ENCODE measurements around the gene PARD3.

PARD3 gene

DNA sequence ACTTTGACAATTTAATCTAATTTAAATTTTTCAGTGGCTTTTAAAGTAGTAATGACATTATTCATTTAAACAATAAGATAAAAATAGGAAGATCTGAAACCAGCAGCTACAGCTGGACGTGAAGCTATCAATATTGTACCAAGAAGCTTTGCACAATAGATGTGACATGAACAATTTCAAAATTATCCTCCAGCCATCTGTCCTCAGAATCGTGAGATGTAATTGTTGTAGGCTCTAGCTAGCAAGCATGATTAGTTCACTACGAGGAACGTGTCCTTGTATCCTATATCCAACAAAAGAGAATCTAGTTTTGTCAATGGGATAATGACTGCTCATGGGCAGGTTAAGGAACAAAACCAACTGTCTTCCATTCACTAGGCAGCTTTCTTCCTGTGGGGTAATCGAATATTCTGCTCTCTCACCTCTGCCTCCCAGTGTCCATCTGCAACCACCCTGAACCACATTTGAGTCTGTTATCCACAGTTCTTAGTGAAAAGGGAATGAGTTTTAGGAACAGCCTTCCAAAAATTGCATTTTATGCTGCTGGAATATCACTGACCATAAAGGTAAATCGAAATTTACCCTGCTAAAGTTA lies 247.3 kb downstream of the PARD3 start:
- DNase-seq: peak; percentile 34

DNA sequence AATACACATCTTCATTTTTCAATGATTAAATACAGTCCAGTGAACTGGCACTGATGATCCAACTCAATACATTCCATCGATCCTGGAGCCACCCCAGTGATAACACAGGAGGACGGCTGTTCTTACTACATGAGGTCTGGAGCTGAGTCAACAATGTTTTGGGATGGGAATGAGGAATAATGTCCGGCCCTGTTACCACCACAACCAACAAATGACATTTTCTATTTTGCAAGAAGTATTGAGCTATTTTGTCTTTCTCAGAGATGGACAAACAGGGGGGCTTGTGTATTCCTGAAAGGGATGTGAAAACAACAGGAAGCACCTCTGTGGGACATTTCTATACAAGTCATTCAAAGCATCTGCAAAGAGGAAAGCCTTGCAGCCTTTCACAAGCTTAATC lies 249.2 kb downstream of the PARD3 start:
- no peak for DNase-seq

- DNase-seq: no peak
Measured at GRCh38 chr10:34558093-34558583, 257.0 kb downstream of the PARD3 start.

DNA sequence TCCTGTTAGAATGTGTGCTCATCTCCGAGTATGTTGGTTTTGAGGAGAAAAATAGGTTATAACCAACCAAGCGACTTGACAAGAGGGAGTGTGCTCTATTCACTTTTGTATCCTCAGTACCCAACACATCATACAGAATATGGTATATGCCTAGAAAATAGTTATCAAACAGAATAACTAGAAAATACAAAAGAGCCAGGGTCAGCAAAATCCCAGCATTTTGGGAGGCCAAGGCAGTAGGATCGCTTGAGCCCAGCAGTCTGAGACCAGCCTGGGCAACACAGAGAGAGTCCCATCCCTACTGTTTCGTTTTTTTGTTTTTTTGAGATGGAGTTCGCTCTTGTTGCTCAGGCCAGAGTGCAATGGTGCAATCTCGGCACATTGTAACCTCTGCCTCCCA lies 257.9 kb downstream of the PARD3 start:
- DNase-seq: no peak

- no peak for DNase-seq
Measured at GRCh38 chr10:34555653-34556052, 259.4 kb downstream of the PARD3 start.

DNA sequence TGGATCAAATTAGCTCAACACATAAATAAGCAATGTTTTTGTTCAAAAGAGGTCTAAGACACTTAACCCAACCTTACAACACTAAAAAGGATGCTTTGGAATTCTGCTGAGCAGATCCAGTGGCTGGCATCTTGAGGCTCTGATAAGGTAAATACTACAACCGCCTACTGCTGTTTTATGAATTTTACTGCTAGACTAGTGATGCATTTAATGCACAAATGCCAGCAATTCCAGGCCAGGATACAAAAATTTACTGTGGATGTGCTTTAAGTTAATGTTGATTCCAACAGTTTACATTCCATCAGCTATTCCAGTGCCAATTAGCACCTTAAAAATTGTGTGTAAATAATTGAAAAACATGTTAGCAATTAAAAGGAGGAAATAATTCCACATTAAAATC lies 261.3 kb downstream of the PARD3 start:
- no peak for DNase-seq

- no peak for DNase-seq
Measured at GRCh38 chr10:34551295-34551694, 263.8 kb downstream of the PARD3 start.

DNA sequence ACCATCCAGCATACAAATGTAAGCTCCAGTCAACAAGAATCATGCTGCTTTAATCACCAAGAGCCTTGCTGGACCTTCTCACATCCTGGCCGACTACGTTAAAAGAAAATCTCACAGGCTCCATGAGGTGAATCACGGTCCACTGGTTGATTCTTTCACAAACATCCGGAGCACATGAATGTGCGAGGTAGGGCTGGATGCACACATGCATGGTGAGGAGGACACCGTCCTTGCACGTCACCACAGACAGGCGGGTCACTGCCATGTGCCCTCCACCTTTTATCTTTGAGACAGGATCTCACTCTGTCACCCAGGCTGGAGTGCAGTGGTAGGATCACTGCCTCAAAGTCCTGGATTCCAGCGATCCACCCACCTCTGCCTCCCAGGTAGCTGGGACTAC lies 265.1 kb downstream of the PARD3 start:
- DNase-seq: no peak

- no peak for DNase-seq
Measured at GRCh38 chr10:34549001-34549400, 266.1 kb downstream of the PARD3 start.

DNA sequence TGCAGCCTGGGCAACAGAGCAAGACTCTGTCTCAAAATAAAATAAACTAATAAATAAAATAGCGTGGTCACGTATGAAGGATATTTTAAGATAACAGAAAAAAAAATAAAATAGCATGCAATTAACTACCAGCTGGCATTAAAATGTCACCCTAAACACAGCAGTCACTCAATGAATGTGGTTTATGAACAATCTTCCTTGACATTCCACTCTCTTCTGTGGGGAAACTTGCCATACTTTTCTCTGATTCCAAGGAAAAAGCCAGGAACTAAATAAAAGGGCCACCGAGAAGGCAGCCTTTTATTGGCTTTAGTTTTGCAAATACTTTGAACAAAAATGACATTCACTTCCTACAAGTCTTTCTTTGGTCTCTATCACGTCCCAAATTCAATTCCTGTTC lies 266.6 kb downstream of the PARD3 start:
- DNase-seq: no peak

- DNase-seq: no peak
Measured at GRCh38 chr10:34547695-34548094, 267.4 kb downstream of the PARD3 start.

- no peak for DNase-seq
Measured at GRCh38 chr10:34547291-34547690, 267.8 kb downstream of the PARD3 start.

DNA sequence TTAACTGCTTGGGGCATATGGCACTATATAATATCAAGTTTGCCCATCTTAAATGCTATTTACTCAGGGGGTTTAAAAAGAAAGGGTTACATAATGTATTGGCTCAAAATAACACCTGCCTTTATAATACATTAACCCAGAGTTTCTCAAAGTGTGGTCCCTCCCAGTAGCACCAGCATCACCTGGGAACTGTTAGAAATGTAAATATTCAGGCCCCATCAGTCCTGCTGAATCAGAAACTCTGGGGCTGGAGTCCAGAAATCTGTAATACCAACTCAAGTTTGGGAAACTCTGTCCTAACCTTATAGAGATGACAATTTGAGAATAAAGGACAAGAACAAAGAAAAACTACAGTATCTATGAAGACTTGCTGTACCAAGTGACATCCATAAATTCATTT lies 270.7 kb downstream of the PARD3 start:
- DNase-seq: no peak

- DNase-seq: no peak
Measured at GRCh38 chr10:34543716-34544115, 271.4 kb downstream of the PARD3 start.

DNA sequence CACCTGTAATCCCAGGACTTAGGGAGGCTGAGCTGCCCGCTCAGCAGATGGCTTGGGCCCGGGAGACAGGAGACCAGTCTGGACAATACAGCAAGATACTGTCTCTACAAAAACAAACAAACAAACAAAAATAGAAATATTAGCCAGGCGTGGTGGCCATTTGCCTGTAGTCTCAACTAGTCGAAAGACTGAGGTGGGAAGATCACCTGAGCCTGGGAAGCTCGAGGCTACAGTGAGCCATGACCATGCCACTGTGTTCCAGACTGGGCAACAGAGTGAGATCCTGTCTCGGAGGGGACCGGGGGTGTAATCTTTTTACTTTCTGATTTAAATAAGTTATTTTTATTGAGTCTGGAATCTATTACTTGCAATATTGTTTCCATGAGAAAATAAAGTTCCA lies 274.6 kb downstream of the PARD3 start:
- DNase-seq: no peak

DNA sequence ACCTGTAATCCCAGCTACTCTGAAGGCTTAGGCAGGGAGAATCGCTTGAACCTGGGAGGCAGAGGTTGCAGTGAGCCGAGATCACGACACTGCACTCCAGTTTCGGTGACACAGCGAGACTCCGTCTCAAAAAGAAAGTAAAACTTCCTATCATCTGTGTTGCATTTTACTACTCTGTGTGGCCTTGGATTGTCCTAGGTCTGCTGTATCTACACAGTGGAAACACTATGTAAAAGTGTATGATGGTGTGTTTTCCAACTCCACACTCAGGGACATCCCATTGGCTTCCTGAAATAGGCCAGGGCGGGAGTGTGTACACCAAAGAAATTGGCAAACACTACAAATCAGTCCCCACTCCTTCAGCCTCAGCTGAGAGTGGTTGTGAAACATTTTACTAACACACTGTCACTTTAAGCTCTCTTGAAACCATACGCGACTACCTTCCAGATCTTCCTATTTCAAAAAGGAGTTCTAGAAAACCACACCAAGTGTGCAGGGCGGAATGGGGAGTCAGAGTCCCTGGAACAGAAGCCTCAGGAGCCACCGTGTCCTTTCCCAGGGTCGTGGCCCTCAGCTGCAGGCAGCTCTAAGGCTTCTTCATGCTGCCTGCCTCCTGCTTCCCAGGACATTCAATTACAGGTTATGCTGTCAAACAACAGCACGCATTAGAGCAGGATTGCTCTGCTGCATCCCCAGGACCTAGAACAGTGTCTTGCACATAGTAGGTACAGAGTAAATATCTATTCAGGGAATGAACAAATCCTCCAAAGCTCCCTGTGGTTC lies 275.4 kb downstream of the PARD3 start:
- no peak for DNase-seq

- DNase-seq: no peak
Measured at GRCh38 chr10:34538281-34538829, 276.7 kb downstream of the PARD3 start.

DNA sequence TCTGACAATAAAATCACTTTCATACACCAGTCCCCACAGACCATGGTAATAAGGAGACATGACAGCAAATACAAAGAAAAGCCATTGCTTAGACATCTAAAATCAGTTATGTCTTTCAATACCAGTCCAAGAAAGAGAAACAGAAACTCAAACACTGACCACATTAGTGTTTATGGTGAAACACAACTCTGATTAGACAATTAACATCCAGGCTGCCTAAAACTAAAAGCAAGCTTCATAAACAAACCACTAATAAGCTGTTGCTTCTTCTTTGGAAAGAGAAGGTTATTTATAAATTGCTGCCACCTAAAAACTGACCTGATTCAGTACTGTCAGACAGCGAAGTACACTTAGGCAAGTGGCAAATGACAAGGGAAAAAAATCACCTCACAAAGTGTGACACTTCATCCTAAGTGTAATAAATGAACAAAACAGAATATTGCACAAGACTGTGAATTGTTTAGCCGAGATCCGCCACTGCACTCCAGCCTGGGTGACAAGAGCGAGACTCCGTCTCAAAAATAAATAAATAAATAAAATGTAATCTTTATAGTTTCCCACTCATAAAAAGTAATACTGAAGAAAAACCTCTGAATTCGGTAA lies 277.4 kb downstream of the PARD3 start:
- DNase-seq: no peak

DNA sequence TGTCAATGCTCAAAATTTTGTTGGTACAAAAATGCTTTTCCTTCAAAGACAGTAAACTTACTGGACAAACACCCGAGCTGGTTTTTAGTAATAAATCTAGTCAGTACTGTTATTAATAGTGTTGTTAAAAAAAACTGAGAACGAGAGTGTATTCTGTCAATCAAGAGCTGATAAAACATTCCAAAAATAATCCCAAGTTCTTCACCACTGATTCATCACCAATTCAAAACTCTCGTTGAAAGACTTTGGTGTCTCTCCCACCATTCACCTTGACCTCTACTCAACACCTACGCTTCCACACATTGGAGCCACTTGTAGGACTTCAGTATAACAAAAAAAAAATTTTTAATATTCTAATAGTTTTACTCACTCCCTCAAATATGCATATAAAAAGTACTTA lies 279.2 kb downstream of the PARD3 start:
- DNase-seq: no peak

DNA sequence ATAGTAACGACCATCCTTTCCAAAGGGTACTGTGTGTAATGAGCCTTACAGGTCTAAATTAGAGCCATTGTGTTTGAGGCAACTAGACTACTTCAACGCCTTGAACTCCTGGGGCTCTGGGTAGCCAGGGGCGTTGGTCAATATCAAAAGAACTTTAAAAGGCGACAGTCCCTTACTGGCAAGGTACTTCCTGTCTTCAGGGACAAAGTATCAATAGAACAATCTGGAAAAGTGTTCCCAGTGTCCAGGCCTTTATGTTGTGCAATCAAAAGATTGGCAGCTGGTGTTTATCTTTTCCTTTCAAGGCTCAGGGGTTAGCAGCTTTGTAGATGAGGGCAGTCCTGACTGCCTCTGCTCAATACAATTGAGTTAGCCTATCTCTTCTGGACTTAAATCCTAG lies 284.3 kb downstream of the PARD3 start:
- DNase-seq: no peak

DNA sequence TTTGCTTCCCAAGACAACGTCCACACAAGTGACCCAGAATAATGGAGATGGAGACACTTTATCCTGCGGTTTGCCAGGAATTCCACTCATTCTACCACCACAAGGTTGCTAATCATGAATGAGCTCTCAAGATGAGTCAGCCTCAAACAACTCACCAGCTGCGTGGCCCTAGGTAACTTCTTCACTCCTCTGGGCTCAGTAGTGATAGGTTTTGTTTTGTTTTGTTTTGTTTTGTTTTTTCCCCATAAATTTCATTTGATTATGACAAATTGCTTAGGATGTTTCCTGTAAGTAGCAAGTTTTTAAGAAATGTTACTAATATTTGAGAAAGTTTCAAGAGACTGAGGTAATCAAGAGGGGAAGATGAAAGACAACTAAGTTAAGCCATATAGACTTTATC lies 286.8 kb downstream of the PARD3 start:
- DNase-seq: no peak

DNA sequence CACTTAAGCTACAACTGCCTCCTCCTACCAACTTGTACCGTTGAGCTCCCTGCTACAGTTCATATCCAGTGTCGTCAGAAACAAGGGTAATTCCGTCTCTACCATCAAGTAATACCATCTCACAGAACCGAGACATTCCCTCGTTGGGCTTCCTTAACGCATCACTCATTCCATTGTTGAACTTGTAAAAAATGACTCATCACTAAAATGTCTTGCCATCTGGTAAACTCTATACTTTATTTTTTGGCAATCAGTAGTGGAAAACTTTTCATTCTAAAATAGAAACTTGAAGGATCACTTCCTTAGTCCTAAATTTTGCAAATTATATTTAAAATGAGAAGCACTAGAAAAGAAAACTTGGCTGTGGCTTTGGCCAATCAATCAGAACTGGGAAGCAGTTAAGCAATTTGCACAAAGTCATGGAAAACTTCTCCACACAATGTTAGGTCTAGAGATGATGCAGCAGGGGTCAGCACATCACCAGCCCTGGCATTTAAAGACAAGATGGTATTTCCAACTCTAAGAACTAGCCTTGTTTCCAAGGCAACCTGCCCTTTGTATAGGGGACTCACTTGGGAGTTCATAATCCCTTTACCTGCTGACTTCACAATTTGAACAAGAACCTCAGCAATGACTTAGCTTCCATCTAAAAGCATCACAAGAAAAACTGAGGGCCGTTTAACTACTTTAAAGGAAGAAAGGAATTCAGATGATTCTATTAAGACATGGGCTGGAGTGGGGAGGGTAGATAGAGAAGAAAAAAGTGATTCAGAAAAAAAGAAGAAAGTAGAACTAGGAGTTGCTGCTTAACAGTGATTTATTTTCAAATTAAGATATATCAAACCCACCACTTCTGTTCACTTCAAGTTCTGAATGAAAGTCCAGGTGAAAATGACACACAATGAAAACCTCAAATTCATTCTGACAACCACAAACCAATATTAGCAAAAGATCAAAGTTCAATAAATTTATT lies 288.1 kb downstream of the PARD3 start:
- DNase-seq: no peak

DNA sequence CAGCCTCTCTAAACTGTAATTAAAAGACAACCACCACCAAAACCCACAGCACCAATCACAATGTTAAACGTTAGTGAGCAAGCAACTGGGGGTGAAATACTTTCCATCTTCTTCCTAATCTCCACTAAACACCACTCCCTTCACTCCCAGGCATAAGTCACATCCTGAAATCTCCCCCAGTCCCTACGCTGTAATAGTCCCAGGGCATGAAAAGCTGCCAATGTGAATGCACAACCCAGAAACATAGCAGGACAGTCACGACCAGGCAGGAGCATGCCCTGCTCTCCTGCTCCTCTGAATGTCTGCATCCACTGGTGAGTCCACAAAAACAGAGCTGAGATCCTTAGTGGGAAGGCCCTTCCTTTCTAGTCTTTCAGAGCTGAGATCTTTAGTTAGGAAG lies 288.9 kb downstream of the PARD3 start:
- no peak for DNase-seq

All from NCI-H1694 treated with DMSO at 0.1 percent for 48 hours (cell line).